HG03060 (cell line): ENCODE measurements around the gene SORCS2.

Experiments used
- ATAC-seq: cut with Tn5 transposase; IDR thresholded peaks from one replicate; pipeline ENCODE4 v1.9.1; 2021; ENCODE audit warnings: low read depth, moderate number of reproducible peaks; ENCODE audit not compliant: unreplicated experiment

SORCS2 gene

GRCh38 chr4:7383266-7383665, 190.9 kb downstream of the SORCS2 start:
- ATAC-seq = no peak

GRCh38 chr4:7384003-7384928, 191.9 kb downstream of the SORCS2 start:
- no peak for ATAC-seq

GRCh38 chr4:7384929-7385890, 192.9 kb downstream of the SORCS2 start:
- no peak for ATAC-seq

GRCh38 chr4:7387925-7388324, 195.6 kb downstream of the SORCS2 start:
- no peak for ATAC-seq

- ATAC-seq = no peak
Observed at GRCh38 chr4:7388627-7389026, 196.3 kb downstream of the SORCS2 start.

GRCh38 chr4:7389101-7389701, 196.9 kb downstream of the SORCS2 start:
- ATAC-seq = no peak

- no peak for ATAC-seq
Observed at GRCh38 chr4:7389719-7390118, 197.4 kb downstream of the SORCS2 start.

- no peak for ATAC-seq
Observed at GRCh38 chr4:7390336-7390735, 198.0 kb downstream of the SORCS2 start.

- ATAC-seq = no peak
Observed at GRCh38 chr4:7390906-7391636, 198.7 kb downstream of the SORCS2 start.

GRCh38 chr4:7391637-7392437, 199.5 kb downstream of the SORCS2 start:
- ATAC-seq = no peak

GRCh38 chr4:7392438-7393421, 200.4 kb downstream of the SORCS2 start:
- no peak for ATAC-seq

- ATAC-seq = no peak
Observed at GRCh38 chr4:7393601-7394575, 201.6 kb downstream of the SORCS2 start.

- ATAC-seq = no peak
Observed at GRCh38 chr4:7394681-7395451, 202.5 kb downstream of the SORCS2 start.

GRCh38 chr4:7395645-7396044, 203.3 kb downstream of the SORCS2 start:
- ATAC-seq = no peak

GRCh38 chr4:7396186-7396910, 204.0 kb downstream of the SORCS2 start:
- ATAC-seq = no peak
